IMR-90 (cell line): ENCODE measurements around the gene GEMIN8. TPM values are rescaled to one million over a fixed set of nuclear protein-coding genes. Genes with fewer than 3 reads are reported as not detected.

Experiments used
- ATAC-seq: fragments of 200-7000 bp; cut with Tn5 transposase; 2 replicates; pipeline ENCODE4 v1.9.1; 2020; ENCODE audit warnings: low read depth, mild to moderate bottlenecking, moderate library complexity
- BruUV-seq: library from RNA; stranded (reverse); fragments of 400-500 nt; replicated peaks from 2 replicates; lab custom pipeline; 2021; lab: Mats Ljungman, UMichigan
- CTCF ChIA-PET: fragments of 300-600 bp; formaldehyde crosslinking; extraction: SDS; loops from one replicate; lab custom pipeline; 2021; ENCODE audit warnings: antibody characterized with exemption; lab: Yijun Ruan, JAX
- POLR2A ChIA-PET: fragments of 300-600 bp; sonication (Branson Sonifier 250); formaldehyde crosslinking; loops from one replicate; lab custom pipeline; 2022; ENCODE audit warnings: antibody characterized with exemption; ENCODE audit not compliant: unreplicated experiment; lab: Charles Lee
- DNase-seq: peaks from one replicate; pipeline ENCODE4 v3.0.0; 2013
- H2AFZ ChIP-seq: replicated peaks from 2 replicates; pipeline ENCODE3; 2013; ENCODE audit warnings: low read length, mild to moderate bottlenecking; ENCODE audit not compliant: poor library complexity
- H2AK5ac ChIP-seq: 2 replicates; pipeline ENCODE4 v1.6.1; 2013; ENCODE audit warnings: low read depth, low read length, inconsistent platforms
- H2AK9ac ChIP-seq: replicated peaks from 2 replicates; pipeline ENCODE3; 2013; ENCODE audit warnings: mild to moderate bottlenecking, low read depth, low read length, moderate library complexity; ENCODE audit not compliant: poor library complexity
- H2BK120ac ChIP-seq: 2 replicates; pipeline ENCODE4 v1.6.1; 2013; ENCODE audit warnings: low read depth, low read length, inconsistent platforms
- H2BK15ac ChIP-seq: 3 replicates; pipeline ENCODE4 v1.6.1; 2013; ENCODE audit warnings: low read depth, low read length, inconsistent platforms
- H2BK20ac ChIP-seq: 2 replicates; pipeline ENCODE4 v1.6.1; 2013; ENCODE audit warnings: low read depth, mild to moderate bottlenecking, inconsistent platforms, low read length, moderate library complexity
- H2BK5ac ChIP-seq: 2 replicates; pipeline ENCODE4 v1.6.1; 2013; ENCODE audit warnings: mild to moderate bottlenecking, low read depth, low read length, inconsistent platforms; ENCODE audit not compliant: poor library complexity, severe bottlenecking
- H3K14ac ChIP-seq: replicated peaks from 2 replicates; pipeline ENCODE4 v1.6.1; 2013; ENCODE audit warnings: low read depth, low read length, inconsistent platforms
- H3K18ac ChIP-seq: 2 replicates; pipeline ENCODE4 v1.6.1; 2013; ENCODE audit warnings: low read depth, low read length, control low read depth
- H3K23ac ChIP-seq: 2 replicates; pipeline ENCODE4 v1.6.1; 2013; ENCODE audit warnings: low read depth, low read length, inconsistent platforms
- H3K27ac ChIP-seq: 2 replicates; pipeline ENCODE4 v1.5.1; 2013; ENCODE audit warnings: mild to moderate bottlenecking, control low read depth, low read length; ENCODE audit not compliant: insufficient read depth
- H3K27me3 ChIP-seq: 2 replicates; pipeline ENCODE4 v1.6.1; 2013; ENCODE audit warnings: low read length; ENCODE audit not compliant: control insufficient read depth, insufficient read depth
- H3K36me3 ChIP-seq: 2 replicates; pipeline ENCODE4 v1.6.1; 2013; ENCODE audit warnings: low read length, mixed read lengths; ENCODE audit not compliant: control insufficient read depth, insufficient read depth
- H3K4ac ChIP-seq: 2 replicates; pipeline ENCODE4 v1.6.1; 2013; ENCODE audit warnings: low read depth, low read length, inconsistent platforms
- H3K4me1 ChIP-seq: 2 replicates; pipeline ENCODE4 v1.6.1; 2013; ENCODE audit warnings: low read length, mixed read lengths; ENCODE audit not compliant: control insufficient read depth, insufficient read depth
- H3K4me2 ChIP-seq: 2 replicates; pipeline ENCODE4 v1.6.1; 2013; ENCODE audit warnings: low read depth, mild to moderate bottlenecking, control low read depth, low read length, moderate library complexity
- H3K4me3 ChIP-seq: 2 replicates; pipeline ENCODE4 v1.5.1; 2013; ENCODE audit warnings: low read depth, mild to moderate bottlenecking, control low read depth, low read length, moderate library complexity; ENCODE audit not compliant: insufficient read depth
- H3K56ac ChIP-seq: 2 replicates; pipeline ENCODE4 v1.6.1; 2013; ENCODE audit warnings: low read length, inconsistent platforms; ENCODE audit not compliant: insufficient read depth; ENCODE audit errors: extremely low read depth
- H3K79me1 ChIP-seq, 2 experiments: 2 replicates each; pipeline ENCODE4 v1.6.1; 2013; ENCODE audit warnings: low read length in 2 of 2, inconsistent platforms in 1 of 2, low read depth in 1 of 2
- H3K9ac ChIP-seq: 2 replicates; pipeline ENCODE4 v1.6.1; 2013; ENCODE audit warnings: low read depth, low read length, control low read depth
- H3K9me1 ChIP-seq: 2 replicates; pipeline ENCODE4 v1.6.1; 2013; ENCODE audit warnings: low read length, inconsistent platforms; ENCODE audit not compliant: insufficient read depth
- H3K9me3 ChIP-seq: 2 replicates; pipeline ENCODE4 v1.6.1; 2013; ENCODE audit warnings: low read length; ENCODE audit not compliant: control insufficient read depth, insufficient read depth
- H4K20me1 ChIP-seq: 2 replicates; pipeline ENCODE4 v1.6.1; 2013; ENCODE audit warnings: low read length, inconsistent platforms; ENCODE audit not compliant: insufficient read depth
- H4K5ac ChIP-seq: 2 replicates; pipeline ENCODE4 v1.6.1; 2013; ENCODE audit warnings: mild to moderate bottlenecking, low read depth, low read length, control low read depth
- H4K8ac ChIP-seq, 2 experiments: 2 replicates each; pipeline ENCODE4 v1.6.1; 2013; ENCODE audit warnings: low read depth in 2 of 2, low read length in 2 of 2, control low read depth in 1 of 2, inconsistent platforms in 1 of 2
- H4K91ac ChIP-seq: 2 replicates; pipeline ENCODE4 v1.6.1; 2013; ENCODE audit warnings: low read depth, low read length, inconsistent platforms; ENCODE audit not compliant: insufficient read depth
- BHLHE40 ChIP-seq: fragments of 150-350 bp; IDR thresholded peaks from 2 replicates; pipeline ENCODE4 v1.6.1; 2016; ENCODE audit warnings: mild to moderate bottlenecking, low read depth, low read length
- FOS ChIP-seq: fragments of 150-350 bp; IDR thresholded peaks from 2 replicates; pipeline ENCODE4 v1.6.1; 2016; ENCODE audit warnings: low read depth, low read length
- MAFK ChIP-seq: IDR thresholded peaks from 2 replicates; pipeline ENCODE4 v1.6.1; 2012; ENCODE audit warnings: low read depth, low read length, improper control_type of control experiment
- MAZ ChIP-seq: IDR thresholded peaks from 2 replicates; pipeline ENCODE4 v1.6.1; 2012; ENCODE audit warnings: low read depth, mild to moderate bottlenecking, low read length, improper control_type of control experiment, moderate library complexity, borderline replicate concordance
- POLR2A ChIP-seq: IDR thresholded peaks from 2 replicates; pipeline ENCODE4 v1.6.1; 2012; ENCODE audit warnings: mild to moderate bottlenecking, low read depth, low read length
- RAD21 ChIP-seq: IDR thresholded peaks from 2 replicates; pipeline ENCODE4 v1.6.1; 2012; ENCODE audit warnings: low read length, improper control_type of control experiment
- RFX5 ChIP-seq: IDR thresholded peaks from 2 replicates; pipeline ENCODE4 v1.8.0; 2012; ENCODE audit warnings: low read depth, mild to moderate bottlenecking, low read length, moderate library complexity
- USF2 ChIP-seq: fragments of 150-350 bp; IDR thresholded peaks from 2 replicates; pipeline ENCODE4 v1.6.1; 2017; ENCODE audit warnings: mild to moderate bottlenecking, antibody characterized with exemption, low read length, low read depth
- WGBS, 2 experiments: methylation state at CpG; one replicate each; pipeline versions ENCODE4 v1.1.5 to v1.1.7; 2013; ENCODE audit warnings: missing lambda C conversion rate in 2 of 2; ENCODE audit not compliant: insufficient read length in 1 of 2; ENCODE audit errors: extremely low coverage in 2 of 2; 5-methylcytosine and 5-hydroxymethylcytosine counted together
- dilution Hi-C: fragments of 300-500 bp; cut with HindIII; formaldehyde crosslinking; loops from one replicate; pipeline ENCODE4 v1.14.3; 2018; ENCODE audit warnings: low sequenced_read_pairs; ENCODE audit not compliant: unreplicated experiment
- in situ Hi-C: fragments of 300-500 bp; cut with MboI; formaldehyde crosslinking; loops from 3 replicates; pipeline ENCODE4 v1.14.3; 2019; ENCODE audit warnings: low sequenced_read_pairs, inconsistent platforms, mixed read lengths
- intact Hi-C: fragments of 100-400 bp; cut with micrococcal nuclease; formaldehyde crosslinking; loops from 2 replicates; pipeline ENCODE4 v1.10.0; 2022
- polyA plus RNA-seq, 3 experiments: library from polyadenylated mRNA; depleted of rRNA; stranded (reverse); fragments of >200 nt; gene quantifications; 2 replicates each; pipeline ENCODE4 v1.2.3, GENCODE V29; 2012; ENCODE audit warnings: low replicate concordance in 1 of 3
- total RNA-seq: library from RNA; depleted of rRNA; stranded (reverse); fragments of >200 nt; gene quantifications from 2 replicates; pipeline ENCODE4 v1.2.3, GENCODE V29; 2012
- TF ChIP-seq, protein P1 (sequence below): conservative IDR thresholded peaks from 2 replicates; pipeline ENCODE4 v1.5.1; 2012; ENCODE audit warnings: mild to moderate bottlenecking, low read depth, low read length, improper control_type of control experiment

GEMIN8 gene
- total and polyA plus RNA-seq, 2 of the 4 experiments (the other 2 are of a cell fraction): 12.0 to 24.1 TPM

DNA sequence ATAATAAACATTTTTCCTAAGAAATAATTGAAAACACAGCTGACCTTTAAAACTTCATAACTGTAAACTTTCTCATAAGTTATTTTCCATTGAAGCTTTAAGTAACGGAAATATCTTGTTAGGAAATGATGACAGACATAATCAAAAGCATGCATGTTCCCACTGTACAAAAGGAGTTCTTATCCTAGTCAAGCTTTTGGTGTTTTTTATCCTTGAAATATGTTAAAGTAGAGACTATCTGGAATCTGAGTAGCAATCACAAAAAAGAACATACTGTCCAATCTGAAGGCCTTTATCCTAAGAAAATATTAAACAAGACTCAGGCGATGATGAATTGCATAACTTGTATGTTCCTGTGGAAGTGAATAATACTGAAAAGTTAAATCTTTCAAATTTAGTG is 14.4 kb downstream of the GEMIN8 start:
- ATAC-seq: no peak
- TF ChIP-seq POLR2A (no peak), USF2 (no peak), RAD21 (no peak), FOS (no peak), MAZ (no peak), RFX5 (no peak), BHLHE40 (no peak), MAFK (no peak)
- TF ChIP-seq, protein P1, sequence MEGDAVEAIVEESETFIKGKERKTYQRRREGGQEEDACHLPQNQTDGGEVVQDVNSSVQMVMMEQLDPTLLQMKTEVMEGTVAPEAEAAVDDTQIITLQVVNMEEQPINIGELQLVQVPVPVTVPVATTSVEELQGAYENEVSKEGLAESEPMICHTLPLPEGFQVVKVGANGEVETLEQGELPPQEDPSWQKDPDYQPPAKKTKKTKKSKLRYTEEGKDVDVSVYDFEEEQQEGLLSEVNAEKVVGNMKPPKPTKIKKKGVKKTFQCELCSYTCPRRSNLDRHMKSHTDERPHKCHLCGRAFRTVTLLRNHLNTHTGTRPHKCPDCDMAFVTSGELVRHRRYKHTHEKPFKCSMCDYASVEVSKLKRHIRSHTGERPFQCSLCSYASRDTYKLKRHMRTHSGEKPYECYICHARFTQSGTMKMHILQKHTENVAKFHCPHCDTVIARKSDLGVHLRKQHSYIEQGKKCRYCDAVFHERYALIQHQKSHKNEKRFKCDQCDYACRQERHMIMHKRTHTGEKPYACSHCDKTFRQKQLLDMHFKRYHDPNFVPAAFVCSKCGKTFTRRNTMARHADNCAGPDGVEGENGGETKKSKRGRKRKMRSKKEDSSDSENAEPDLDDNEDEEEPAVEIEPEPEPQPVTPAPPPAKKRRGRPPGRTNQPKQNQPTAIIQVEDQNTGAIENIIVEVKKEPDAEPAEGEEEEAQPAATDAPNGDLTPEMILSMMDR: no peak
- Histone ChIP-seq H3K56ac (no peak overlapping the region), H3K18ac (no peak overlapping the region), H2AK5ac (no peak overlapping the region), H3K9me3 (no peaks in the 10 kb centered on the region), H3K4ac (no peak overlapping the region), H3K4me1 (no peaks in the 10 kb centered on the region), H2BK5ac (no peak overlapping the region), H2AFZ (no peak overlapping the region), H2BK20ac (no peak overlapping the region), H3K4me3 (no peak overlapping the region), H3K23ac (no peak overlapping the region), H4K8ac (no peak overlapping the region), H3K27me3 (no peaks in the 10 kb centered on the region), H4K20me1 (no peaks in the 10 kb centered on the region), H3K14ac (no peak overlapping the region), H3K27ac (no peak overlapping the region), H3K36me3 (peaks cover 4% of the 10 kb centered on the region; the same call in 1 of the 2 replicates), H4K91ac (no peak overlapping the region), H2BK15ac (no peak overlapping the region), H4K5ac (no peak overlapping the region), H3K79me1 (no peaks in the 10 kb centered on the region), H2BK120ac (no peak overlapping the region), H3K4me2 (no peak overlapping the region), H2AK9ac (no peak overlapping the region), H3K9me1 (no peaks in the 10 kb centered on the region), H3K9ac (no peak overlapping the region)
- in situ Hi-C loops: no loop called here
- no TSS peak for BruUV-seq
- WGBS, 2 experiments: no CpG with 5 or more reads among the region's 2 CpGs
- POLR2A ChIA-PET: no interaction called here
- CTCF ChIA-PET: no interaction called here
- DNase-seq: no peak
- intact Hi-C loops: no loop called here
- dilution Hi-C loops: no loop called here
